ENCODE results near the gene GNAZ.

GNAZ gene

GRCh38 chr22:23068832-23069385 lies 1.4 kb upstream of the GNAZ start:
- FAIRE-seq (no peak), DNase-seq (ENCODE audit: insufficient read length, low spot score) (no peak)
- no peak for TF ChIP-seq POLR2AphosphoS5 (IDR thresholded peaks at IDR 0.05; ENCODE audit: low read depth, low read length)
- no peak for TF ChIP-seq SPI1 (IDR thresholded peaks at IDR 0.05; ENCODE audit: low read depth, low read length)
- no peak for TF ChIP-seq POLR2A (IDR thresholded peaks at IDR 0.05; ENCODE audit: low read depth, low read length)
- TF ChIP-seq TAF1 (IDR thresholded peaks at IDR 0.05; ENCODE audit: low read depth, low read length): no peak
- no peak for TF ChIP-seq PAX5 (IDR thresholded peaks at IDR 0.05; ENCODE audit: insufficient read depth, low read length, severe bottlenecking)
- TF ChIP-seq POU2F2 (IDR thresholded peaks at IDR 0.05; ENCODE audit: low read depth, low read length): no peak

GRCh38 chr22:23069502-23070357 lies 589 bp upstream of the GNAZ start:
- TF ChIP-seq POU2F2 (IDR thresholded peaks at IDR 0.05; ENCODE audit: low read depth, low read length): no peak
- TF ChIP-seq POLR2AphosphoS5 (IDR thresholded peaks at IDR 0.05; ENCODE audit: low read depth, low read length): no peak
- TF ChIP-seq PAX5 (IDR thresholded peaks at IDR 0.05; ENCODE audit: insufficient read depth, low read length, severe bottlenecking): no peak
- no peak for TF ChIP-seq SPI1 (IDR thresholded peaks at IDR 0.05; ENCODE audit: low read depth, low read length)
- TF ChIP-seq TAF1 (IDR thresholded peaks at IDR 0.05; ENCODE audit: low read depth, low read length): no peak
- TF ChIP-seq POLR2A (IDR thresholded peaks at IDR 0.05; ENCODE audit: low read depth, low read length): no peak
- FAIRE-seq (peak; percentile 79), DNase-seq (ENCODE audit: insufficient read length, low spot score) (peak; percentile 91)

GRCh38 chr22:23071230-23072076 lies 1.1 kb downstream of the GNAZ start:
- TF ChIP-seq SPI1 (IDR thresholded peaks at IDR 0.05; ENCODE audit: low read depth, low read length) (no peak), PAX5 (IDR thresholded peaks at IDR 0.05; ENCODE audit: insufficient read depth, low read length, severe bottlenecking) (no peak), POLR2A (IDR thresholded peaks at IDR 0.05; ENCODE audit: low read depth, low read length) (no peak), POU2F2 (IDR thresholded peaks at IDR 0.05; ENCODE audit: low read depth, low read length) (no peak), POLR2AphosphoS5 (IDR thresholded peaks at IDR 0.05; ENCODE audit: low read depth, low read length) (no peak), TAF1 (IDR thresholded peaks at IDR 0.05; ENCODE audit: low read depth, low read length) (no peak)
- FAIRE-seq: no peak
- no peak for DNase-seq (ENCODE audit: insufficient read length, low spot score)

GRCh38 chr22:23072077-23072910 lies 2.0 kb downstream of the GNAZ start:
- TF ChIP-seq TAF1 (IDR thresholded peaks at IDR 0.05; ENCODE audit: low read depth, low read length) (no peak), PAX5 (IDR thresholded peaks at IDR 0.05; ENCODE audit: insufficient read depth, low read length, severe bottlenecking) (no peak)
- no peak for FAIRE-seq
- DNase-seq (ENCODE audit: insufficient read length, low spot score): no peak

- DNase-seq (ENCODE audit: insufficient read length, low spot score): no peak
- FAIRE-seq: no peak
- TF ChIP-seq TAF1 (IDR thresholded peaks at IDR 0.05; ENCODE audit: low read depth, low read length) (no peak), POLR2AphosphoS5 (IDR thresholded peaks at IDR 0.05; ENCODE audit: low read depth, low read length) (no peak), SPI1 (IDR thresholded peaks at IDR 0.05; ENCODE audit: low read depth, low read length) (no peak), POU2F2 (IDR thresholded peaks at IDR 0.05; ENCODE audit: low read depth, low read length) (no peak), PAX5 (IDR thresholded peaks at IDR 0.05; ENCODE audit: insufficient read depth, low read length, severe bottlenecking) (no peak), POLR2A (IDR thresholded peaks at IDR 0.05; ENCODE audit: low read depth, low read length) (no peak)
Observed at GRCh38 chr22:23072911-23073491, 2.7 kb downstream of the GNAZ start.

- FAIRE-seq: no peak
- DNase-seq (ENCODE audit: insufficient read length, low spot score): no peak
- no peak for TF ChIP-seq PAX5 (IDR thresholded peaks at IDR 0.05; ENCODE audit: insufficient read depth, low read length, severe bottlenecking)
- no peak for TF ChIP-seq SPI1 (IDR thresholded peaks at IDR 0.05; ENCODE audit: low read depth, low read length)
- TF ChIP-seq TAF1 (IDR thresholded peaks at IDR 0.05; ENCODE audit: low read depth, low read length): no peak
- TF ChIP-seq POLR2AphosphoS5 (IDR thresholded peaks at IDR 0.05; ENCODE audit: low read depth, low read length): no peak
- TF ChIP-seq POLR2A (IDR thresholded peaks at IDR 0.05; ENCODE audit: low read depth, low read length): no peak
- no peak for TF ChIP-seq POU2F2 (IDR thresholded peaks at IDR 0.05; ENCODE audit: low read depth, low read length)
Observed at GRCh38 chr22:23073526-23074229, 3.4 kb downstream of the GNAZ start.

- FAIRE-seq (no peak), DNase-seq (ENCODE audit: insufficient read length, low spot score) (no peak)
- TF ChIP-seq SPI1 (IDR thresholded peaks at IDR 0.05; ENCODE audit: low read depth, low read length) (no peak), PAX5 (IDR thresholded peaks at IDR 0.05; ENCODE audit: insufficient read depth, low read length, severe bottlenecking) (no peak), TAF1 (IDR thresholded peaks at IDR 0.05; ENCODE audit: low read depth, low read length) (no peak), POLR2A (IDR thresholded peaks at IDR 0.05; ENCODE audit: low read depth, low read length) (no peak), POU2F2 (IDR thresholded peaks at IDR 0.05; ENCODE audit: low read depth, low read length) (no peak), POLR2AphosphoS5 (IDR thresholded peaks at IDR 0.05; ENCODE audit: low read depth, low read length) (no peak)
Observed at GRCh38 chr22:23074451-23074850, 4.1 kb downstream of the GNAZ start.

GRCh38 chr22:23075050-23075449 lies 4.7 kb downstream of the GNAZ start:
- FAIRE-seq (no peak), DNase-seq (ENCODE audit: insufficient read length, low spot score) (no peak)
- TF ChIP-seq POLR2AphosphoS5 (IDR thresholded peaks at IDR 0.05; ENCODE audit: low read depth, low read length) (no peak), POU2F2 (IDR thresholded peaks at IDR 0.05; ENCODE audit: low read depth, low read length) (no peak), SPI1 (IDR thresholded peaks at IDR 0.05; ENCODE audit: low read depth, low read length) (no peak), PAX5 (IDR thresholded peaks at IDR 0.05; ENCODE audit: insufficient read depth, low read length, severe bottlenecking) (no peak), POLR2A (IDR thresholded peaks at IDR 0.05; ENCODE audit: low read depth, low read length) (no peak), TAF1 (IDR thresholded peaks at IDR 0.05; ENCODE audit: low read depth, low read length) (no peak)

Data from GM12891 (cell line).